Measurements from ENCODE around the gene KAZN.

GRCh38 chr1:15080328-15081007, 482.0 kb downstream of the KAZN start:
- TF ChIP-seq CTCF (conservative IDR thresholded peaks at IDR 0.05) (no peak), EZH2 (IDR thresholded peaks at IDR 0.05; ENCODE audit: low read depth) (no peak)
